Epithelial cell of esophagus (primary cell): Measurements from ENCODE around the gene HDDC2.

Experiments
- DNase-seq: peaks from one replicate; pipeline ENCODE4 v3.0.0; 2010; ENCODE audit warnings: low read depth
- H3K4me3 ChIP-seq: 2 replicates; pipeline ENCODE4 v1.5.1; 2011; ENCODE audit warnings: mild to moderate bottlenecking, low read length, control low read depth
- TF ChIP-seq, protein P1 (sequence below): IDR thresholded peaks from 2 replicates; pipeline ENCODE4 v1.5.1; 2011; ENCODE audit warnings: low read depth, mild to moderate bottlenecking, low read length, control low read depth, inconsistent platforms; ENCODE audit not compliant: insufficient read depth; ENCODE audit errors: missing control alignments

HDDC2 gene

DNA sequence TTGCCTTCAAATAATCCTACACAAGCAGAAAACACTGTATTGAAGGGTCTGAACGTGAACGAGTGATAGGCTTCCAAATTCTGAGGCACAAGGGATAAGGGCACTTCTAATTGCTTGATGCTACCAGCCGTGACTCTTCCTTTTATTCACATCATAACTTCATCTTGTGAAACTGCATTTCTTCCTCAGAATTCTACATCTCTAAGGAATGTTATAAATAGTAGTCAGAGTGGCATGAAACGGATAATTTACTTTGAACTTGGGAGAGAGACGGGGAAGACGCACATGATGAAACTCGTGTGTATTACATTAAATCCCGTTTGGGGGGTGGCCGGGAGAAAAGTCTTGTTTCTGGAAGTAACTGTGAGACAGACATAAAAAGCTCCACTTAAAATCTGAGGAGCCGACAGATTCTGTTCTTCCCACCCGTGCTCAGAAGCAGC, 754 bp downstream of the HDDC2 start:
- TF ChIP-seq, protein P1, sequence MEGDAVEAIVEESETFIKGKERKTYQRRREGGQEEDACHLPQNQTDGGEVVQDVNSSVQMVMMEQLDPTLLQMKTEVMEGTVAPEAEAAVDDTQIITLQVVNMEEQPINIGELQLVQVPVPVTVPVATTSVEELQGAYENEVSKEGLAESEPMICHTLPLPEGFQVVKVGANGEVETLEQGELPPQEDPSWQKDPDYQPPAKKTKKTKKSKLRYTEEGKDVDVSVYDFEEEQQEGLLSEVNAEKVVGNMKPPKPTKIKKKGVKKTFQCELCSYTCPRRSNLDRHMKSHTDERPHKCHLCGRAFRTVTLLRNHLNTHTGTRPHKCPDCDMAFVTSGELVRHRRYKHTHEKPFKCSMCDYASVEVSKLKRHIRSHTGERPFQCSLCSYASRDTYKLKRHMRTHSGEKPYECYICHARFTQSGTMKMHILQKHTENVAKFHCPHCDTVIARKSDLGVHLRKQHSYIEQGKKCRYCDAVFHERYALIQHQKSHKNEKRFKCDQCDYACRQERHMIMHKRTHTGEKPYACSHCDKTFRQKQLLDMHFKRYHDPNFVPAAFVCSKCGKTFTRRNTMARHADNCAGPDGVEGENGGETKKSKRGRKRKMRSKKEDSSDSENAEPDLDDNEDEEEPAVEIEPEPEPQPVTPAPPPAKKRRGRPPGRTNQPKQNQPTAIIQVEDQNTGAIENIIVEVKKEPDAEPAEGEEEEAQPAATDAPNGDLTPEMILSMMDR = no peak
- DNase-seq = peak; percentile 10
- H3K4me3 ChIP-seq = peak overlapping the region; percentile 71

DNA sequence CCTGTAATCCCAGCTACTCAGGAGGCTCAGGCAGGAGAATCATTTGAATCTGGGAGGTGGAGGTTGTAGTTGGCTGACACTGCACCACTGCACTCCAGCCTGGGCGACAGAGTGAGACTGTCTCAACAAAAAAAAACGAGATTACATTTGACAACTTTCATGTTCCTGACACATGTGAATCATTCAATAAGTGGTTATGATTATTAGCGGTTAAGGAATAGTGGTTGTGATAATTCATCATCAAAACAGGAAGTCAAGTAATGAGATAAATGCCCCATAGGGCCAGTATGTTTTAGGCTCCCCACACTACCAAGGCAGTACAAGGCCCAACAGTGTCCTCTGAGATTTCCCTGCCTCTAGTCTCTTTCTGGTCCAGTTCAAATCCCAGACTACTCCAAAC, 2.5 kb downstream of the HDDC2 start:
- TF ChIP-seq, protein P1 = no peak
- no peak overlapping the region for H3K4me3 ChIP-seq

DNA sequence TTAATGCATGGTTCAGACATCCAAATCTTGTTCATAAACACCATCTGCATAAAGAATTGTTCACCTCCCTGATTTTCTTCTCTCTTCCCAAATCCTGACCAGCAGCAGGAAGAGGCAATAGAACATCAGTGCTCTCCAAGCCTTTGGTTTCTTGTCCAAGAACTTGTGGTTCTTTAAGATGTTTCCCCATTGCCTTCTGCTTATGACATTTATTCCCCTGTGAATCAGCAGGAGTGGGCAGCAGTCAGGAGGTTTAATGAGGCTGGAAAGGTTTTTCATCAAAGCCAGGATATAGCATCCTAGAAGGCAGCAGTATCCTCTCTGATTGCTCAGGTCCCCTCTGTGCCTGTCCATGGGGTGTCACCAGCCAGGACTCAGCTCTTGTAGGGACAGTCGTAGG, 5.3 kb downstream of the HDDC2 start:
- no peak for DNase-seq
- TF ChIP-seq, protein P1 = no peak
- H3K4me3 ChIP-seq = no peak overlapping the region

More for the DNA sequence above, 2.5 kb downstream of the HDDC2 start:
- DNase-seq = no peak

DNA sequence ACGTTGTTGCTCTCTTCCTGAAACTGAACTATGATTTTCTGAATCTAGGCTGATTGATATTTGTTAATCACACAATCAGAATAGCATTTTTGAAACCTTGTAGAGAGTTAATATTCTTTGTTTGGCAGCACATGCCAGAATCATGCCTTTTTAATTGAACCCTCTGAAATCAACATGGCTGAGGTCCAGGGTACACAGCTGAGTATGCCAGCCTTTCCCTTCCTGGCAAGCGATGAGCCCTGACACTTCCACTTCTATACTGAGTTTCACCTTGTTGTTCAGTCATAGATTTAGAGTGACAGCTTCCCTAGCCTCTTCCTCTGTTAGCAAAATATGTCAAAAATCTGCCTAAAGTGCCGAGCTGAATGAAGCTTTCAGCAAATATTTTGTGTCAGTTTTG, 6.8 kb downstream of the HDDC2 start:
- H3K4me3 ChIP-seq = no peak overlapping the region
- DNase-seq = no peak
- TF ChIP-seq, protein P1 = no peak

DNA sequence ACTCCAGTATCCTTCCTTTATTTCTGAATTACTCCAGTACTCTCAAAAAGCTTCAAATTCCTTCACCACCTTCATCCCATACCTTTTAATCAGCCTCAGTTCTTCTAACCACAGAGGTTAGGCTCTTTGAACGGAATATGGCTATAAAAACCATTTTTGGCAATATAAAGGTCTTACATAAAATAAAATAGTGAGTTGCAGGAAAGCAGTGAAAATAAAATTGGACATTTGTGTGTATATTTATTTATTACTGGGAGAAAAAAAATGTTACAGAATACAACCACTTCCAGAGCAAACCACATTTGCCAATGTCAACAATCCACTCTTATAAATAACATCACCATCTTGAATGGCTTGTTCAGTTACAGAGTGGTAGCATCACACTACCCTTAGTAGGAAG, 7.7 kb downstream of the HDDC2 start:
- no peak for DNase-seq
- H3K4me3 ChIP-seq = no peak overlapping the region
- TF ChIP-seq, protein P1 = no peak

DNA sequence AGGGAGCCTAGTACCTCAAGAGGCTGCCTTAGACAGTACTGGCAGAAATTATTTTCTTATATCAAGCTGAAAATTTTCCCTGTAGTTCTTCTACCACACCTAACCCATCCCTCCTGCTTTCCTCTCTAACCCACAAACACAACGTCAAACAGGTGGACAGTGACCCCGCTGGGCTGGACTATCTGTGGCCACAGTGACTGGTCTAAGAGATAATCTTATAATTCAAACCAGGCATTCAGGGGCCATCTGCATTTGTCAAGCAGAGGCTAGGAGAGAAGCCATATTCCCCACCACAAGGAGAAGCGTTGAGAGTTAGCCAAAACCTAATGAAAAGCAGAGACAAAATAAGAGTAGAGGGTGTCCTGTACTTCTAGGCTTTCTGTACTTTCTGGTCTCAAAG, 8.2 kb downstream of the HDDC2 start:
- no peak for DNase-seq
- H3K4me3 ChIP-seq = no peak overlapping the region
- TF ChIP-seq, protein P1 = no peak

DNA sequence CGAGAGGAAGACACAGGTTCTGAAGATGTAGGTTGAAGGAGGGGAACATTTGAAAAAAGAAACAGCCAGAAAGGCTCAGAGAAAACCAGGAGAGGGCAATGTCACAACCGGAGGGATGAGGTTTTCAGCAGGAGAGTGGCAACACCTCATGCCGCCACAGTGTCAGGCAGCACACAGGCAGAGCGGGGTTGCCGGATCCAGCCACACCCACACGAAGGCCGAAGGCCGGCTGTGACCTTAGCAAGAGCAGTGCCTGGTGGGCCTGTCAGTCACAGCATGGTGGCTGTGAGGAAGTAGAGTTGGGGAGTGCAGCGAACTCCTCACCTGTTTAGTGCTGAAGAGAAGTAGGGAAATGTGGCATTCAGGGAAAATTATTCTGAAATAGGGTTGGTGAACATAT, 14.0 kb downstream of the HDDC2 start:
- DNase-seq = no peak
- TF ChIP-seq, protein P1 = no peak
- no peak overlapping the region for H3K4me3 ChIP-seq
